Astrocyte (in vitro differentiated cells and primary cell): ENCODE measurements around the gene EDARADD.

Experiments
- CTCF ChIP-seq: IDR thresholded peaks from 2 replicates; pipeline ENCODE4 v1.5.1; 2011; ENCODE audit warnings: low read depth, mild to moderate bottlenecking, inconsistent platforms, low read length, moderate library complexity; ENCODE audit not compliant: insufficient read depth
- EZH2 ChIP-seq: IDR thresholded peaks from 2 replicates; pipeline ENCODE4 v1.6.1; 2012; ENCODE audit warnings: mild to moderate bottlenecking, low read length, inconsistent platforms; ENCODE audit not compliant: insufficient read depth

DNA sequence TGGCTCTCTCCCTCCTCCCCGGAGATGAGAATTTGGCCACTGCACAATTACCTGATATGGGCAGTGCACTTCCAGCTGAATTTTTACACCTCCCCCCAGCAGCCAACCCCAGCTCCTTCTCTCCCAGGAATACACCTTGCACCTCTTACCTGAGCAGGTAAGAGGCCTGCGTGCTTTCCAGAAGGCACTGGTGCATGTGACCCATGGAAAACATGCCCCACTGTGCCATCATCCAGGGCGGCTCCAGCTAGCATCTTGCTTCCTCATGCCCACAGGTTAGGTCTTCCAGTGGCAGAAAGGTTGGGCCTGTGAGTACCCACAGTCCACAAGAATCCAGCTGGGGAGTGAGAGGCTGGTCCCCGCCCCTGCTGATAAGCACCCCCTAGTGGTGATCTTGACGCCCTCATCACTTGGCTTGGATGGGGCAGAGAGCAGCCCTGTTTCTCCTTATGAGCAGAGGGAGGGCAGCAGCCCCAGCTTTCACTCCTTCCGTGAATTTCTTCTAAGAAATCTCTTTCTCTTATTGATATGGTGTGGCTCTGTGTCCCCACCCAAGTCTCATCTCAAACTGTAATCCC is 57.8 kb downstream of the EDARADD start:
- TF ChIP-seq CTCF (no peak), EZH2 (no peak)
